Amniotic epithelial cell (primary cell): ENCODE results near the gene WDR13.
"Not testable (repeated sequence)": the region's sequence is repeated elsewhere in the genome, so short reads cannot be mapped to it uniquely, and the experiment has no call there.

Experiments used
- DNase-seq: peaks from one replicate; pipeline ENCODE4 v3.0.0-alpha.2; 2010; ENCODE audit warnings: low read depth

The WDR13 gene

GRCh38 chrX:48595929-48596328, 1.4 kb upstream of the WDR13 start:
- DNase-seq = no peak

- no peak for DNase-seq
These were observed 1.3 kb downstream of the WDR13 start for GRCh38 chrX:48598614-48599013.

- no peak for DNase-seq
These were observed 2.0 kb downstream of the WDR13 start for GRCh38 chrX:48599341-48599740.

- DNase-seq = no peak
These were observed 2.9 kb downstream of the WDR13 start for GRCh38 chrX:48600226-48600625.

GRCh38 chrX:48601741-48602394, 4.6 kb downstream of the WDR13 start:
- no peak for DNase-seq

GRCh38 chrX:48604701-48605100, 7.4 kb downstream of the WDR13 start:
- DNase-seq = no peak

GRCh38 chrX:48606091-48606490, 8.8 kb downstream of the WDR13 start:
- DNase-seq = no peak

GRCh38 chrX:48611703-48612102, 14.4 kb downstream of the WDR13 start:
- no peak for DNase-seq

- DNase-seq = no peak
These were observed 16.3 kb downstream of the WDR13 start for GRCh38 chrX:48613502-48614160.

GRCh38 chrX:48616576-48616975, 19.3 kb downstream of the WDR13 start:
- DNase-seq = no peak

GRCh38 chrX:48617542-48618340, 20.4 kb downstream of the WDR13 start:
- DNase-seq = peak; percentile 31

- peak; percentile 45 for DNase-seq
These were observed 29.4 kb downstream of the WDR13 start for GRCh38 chrX:48626401-48627298.

- peak; percentile 86 for DNase-seq
These were observed 34.2 kb downstream of the WDR13 start for GRCh38 chrX:48631376-48632090.

GRCh38 chrX:48632207-48632606, 34.9 kb downstream of the WDR13 start:
- DNase-seq = no peak

- no peak for DNase-seq
These were observed 39.0 kb downstream of the WDR13 start for GRCh38 chrX:48636301-48636700.

GRCh38 chrX:48636776-48637175, 39.5 kb downstream of the WDR13 start:
- no peak for DNase-seq

- DNase-seq = no peak
These were observed 48.4 kb downstream of the WDR13 start for GRCh38 chrX:48645669-48646068.

GRCh38 chrX:48648336-48648751, 51.1 kb downstream of the WDR13 start:
- DNase-seq = peak; percentile 53

- peak; percentile 57 for DNase-seq
These were observed 51.8 kb downstream of the WDR13 start for GRCh38 chrX:48649102-48649501.

- not testable (repeated sequence) for DNase-seq
These were observed 54.8 kb downstream of the WDR13 start for GRCh38 chrX:48652055-48652579.

GRCh38 chrX:48654746-48655145, 57.5 kb downstream of the WDR13 start:
- DNase-seq = not testable (repeated sequence)
